ENCODE measurements around the gene PPP4R1. TPM values are rescaled to one million over a fixed set of nuclear protein-coding genes. Genes with fewer than 3 reads are reported as not detected.

The PPP4R1 gene
- total RNA-seq, 2 donors from 2014 or later = 28.9 to 47.6 TPM

GRCh38 chr18:9506046-9506792 is 108.1 kb downstream of the PPP4R1 start:
- Mint-ChIP-seq H3K36me3 (ENCODE audit: low read depth) (peaks cover 16% of the 10 kb centered on the region), H3K9me3 (peaks cover 3% of the 10 kb centered on the region), H3K27me3 (no peaks in the 10 kb centered on the region), H3K27ac (no peak overlapping the region), H3K4me3 (no peak overlapping the region), H3K4me1 (peaks cover 19% of the 10 kb centered on the region)
- ATAC-seq (replicated peaks) = no peak

Other genes starting within 250 kb of the PPP4R1 start
- gene RALBP1, start 139.0 kb downstream of the PPP4R1 start, total RNA-seq = 10 to 100 TPM; 53.2 to 62.7 TPM
- gene RAB31, start 93.7 kb upstream of the PPP4R1 start, total RNA-seq = under 1 TPM; 0.08 to 0.69 TPM

All from activated T-helper 17 cell treated with anti-CD3 and anti-CD28 coated beads, Interleukin-2, amount 50 U/mL, for 72 hours (primary cell).